ENCODE measurements around the gene MED1. TPM values are rescaled to one million over a fixed set of nuclear protein-coding genes. Genes with fewer than 3 reads are reported as not detected.

MED1 gene
- total RNA-seq, 1 experiment from 2014 or later = 34.0 TPM

- Histone ChIP-seq H3K9me3 (replicated peaks) (no peaks in the 10 kb centered on the region), H3K36me3 (no peaks in the 10 kb centered on the region), H3K27ac (no peak overlapping the region), H3K4me1 (no peaks in the 10 kb centered on the region), H3K4me3 (no peak overlapping the region), H3K27me3 (no peaks in the 10 kb centered on the region)
- DNase-seq = no peak
These were observed 90.5 kb downstream of the MED1 start for GRCh38 chr17:39360537-39360936.

DNA sequence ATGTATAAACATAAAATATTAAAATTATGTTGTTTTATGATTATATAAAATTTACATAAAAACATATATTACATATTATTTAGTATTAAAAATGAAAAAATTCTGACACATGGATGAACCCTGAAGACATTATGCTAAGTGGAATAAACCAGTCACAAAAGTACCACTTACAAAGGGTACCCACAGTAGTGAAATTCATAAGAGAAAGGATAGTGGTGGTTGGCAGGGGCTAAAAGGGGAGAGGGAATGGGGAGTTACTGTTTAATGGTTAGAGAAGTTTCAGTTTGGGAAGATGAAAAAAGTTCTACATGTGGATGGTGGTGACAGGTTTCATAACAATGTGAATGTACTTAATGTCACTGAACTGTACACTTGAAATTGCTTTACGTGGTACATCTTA is 91.1 kb downstream of the MED1 start:
- no peak overlapping the region for H3K4me3 ChIP-seq
- H3K36me3 ChIP-seq = no peaks in the 10 kb centered on the region
- no peak overlapping the region for H3K27ac ChIP-seq
- H3K9me3 ChIP-seq (replicated peaks) = no peaks in the 10 kb centered on the region
- no peaks in the 10 kb centered on the region for H3K4me1 ChIP-seq
- H3K27me3 ChIP-seq = no peaks in the 10 kb centered on the region
- DNase-seq = no peak

- Histone ChIP-seq H3K27me3 (no peaks in the 10 kb centered on the region), H3K36me3 (no peaks in the 10 kb centered on the region), H3K27ac (no peak overlapping the region), H3K9me3 (replicated peaks) (no peaks in the 10 kb centered on the region), H3K4me1 (no peaks in the 10 kb centered on the region), H3K4me3 (no peak overlapping the region)
- DNase-seq = no peak
These were observed 93.1 kb downstream of the MED1 start for GRCh38 chr17:39357986-39358385.

GRCh38 chr17:39357488-39357887 is 93.6 kb downstream of the MED1 start:
- H3K4me1 ChIP-seq = no peaks in the 10 kb centered on the region
- no peak for DNase-seq
- no peaks in the 10 kb centered on the region for H3K36me3 ChIP-seq

More at GRCh38 chr17:39357488-39357887, 93.6 kb downstream of the MED1 start:
- Histone ChIP-seq H3K4me3 (no peak overlapping the region), H3K27ac (no peak overlapping the region), H3K9me3 (replicated peaks) (no peaks in the 10 kb centered on the region), H3K27me3 (no peaks in the 10 kb centered on the region)

Other genes starting within 250 kb of the MED1 start
- gene STAC2, start 225.3 kb downstream of the MED1 start, total RNA-seq (2014; rRNA removed; shearing (Covaris generic)) = not detected in 2 replicates
- gene FBXL20, start 49.6 kb downstream of the MED1 start, total RNA-seq (2014; rRNA removed; shearing (Covaris generic)) = 7.7 and 8.8 TPM in 2 replicates
- 47.6 and 51.9 TPM in 2 replicates for gene CDK12, start 10.2 kb upstream of the MED1 start, total RNA-seq (2014; rRNA removed; shearing (Covaris generic))
- 0.20 TPM in 1 of 2 replicates, not detected in the other for gene NEUROD2, start 156.7 kb upstream of the MED1 start, total RNA-seq (2014; rRNA removed; shearing (Covaris generic))
- not detected in 2 replicates for gene PPP1R1B, start 175.7 kb upstream of the MED1 start, total RNA-seq (2014; rRNA removed; shearing (Covaris generic))
- gene STARD3, start 185.9 kb upstream of the MED1 start, total RNA-seq (2014; rRNA removed; shearing (Covaris generic)) = 21.8 and 22.7 TPM in 2 replicates
- 0.53 and 0.73 TPM in 2 replicates for gene TCAP, start 214.1 kb upstream of the MED1 start, total RNA-seq (2014; rRNA removed; shearing (Covaris generic))
- 0.71 TPM in 1 of 2 replicates, not detected in the other for gene PNMT, start 217.2 kb upstream of the MED1 start, total RNA-seq (2014; rRNA removed; shearing (Covaris generic))
- 1.9 and 3.1 TPM in 2 replicates for gene PGAP3, start 236.8 kb upstream of the MED1 start, total RNA-seq (2014; rRNA removed; shearing (Covaris generic))
- 8.7 and 9.1 TPM in 2 replicates for gene ERBB2, start 248.8 kb upstream of the MED1 start, total RNA-seq (2014; rRNA removed; shearing (Covaris generic))

Measured in SJCRH30 (cell line).